ENCODE data around the gene HERC5. TPM values are rescaled to one million over a fixed set of nuclear protein-coding genes. Genes with fewer than 3 reads are reported as not detected.

Gene HERC5
- total RNA-seq, 4 donors from 2014 or later: 0.55 to 1.5 (median 1.1) TPM

DNA sequence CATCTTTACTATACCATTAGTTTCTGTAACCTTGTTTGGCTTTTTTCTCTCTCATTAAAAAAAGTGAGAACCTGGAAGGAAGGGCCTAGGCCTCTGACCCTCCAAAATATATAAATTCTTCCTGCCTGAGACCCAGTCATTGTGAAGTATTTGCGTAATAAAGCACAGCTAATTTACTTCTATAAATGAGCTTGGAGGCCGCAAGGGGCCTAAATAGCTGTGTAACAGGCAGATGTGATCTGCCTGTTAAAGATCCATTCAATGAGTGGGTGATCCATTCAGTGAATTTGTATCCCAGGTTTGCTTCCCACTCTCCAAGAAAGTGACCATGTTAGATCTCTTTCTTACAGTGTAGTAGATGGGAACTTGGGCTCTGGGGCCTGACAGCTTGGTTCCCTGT, 67.3 kb downstream of the HERC5 start:
- intact Hi-C loops (cut with DNase I; ENCODE audit: low total_unique reads): loop anchor here (5.0 to 10.0 kb wide), 4 partner anchors 67 to 1587 kb away; partner anchors contain the start of genes AFF1, HERC5 and HERC6
- peaks cover 0 to 25% of the 10 kb centered on the region in 2 donors for H3K36me3 ChIP-seq
- H3K27me3 ChIP-seq: no peaks in the 10 kb centered on the region
- peaks cover 26 to 35% of the 10 kb centered on the region in 2 donors for H3K4me1 ChIP-seq
- DNase-seq: no peak
- in situ Hi-C loops (cut with MboI; ENCODE audit: low sequenced_read_pairs in 4 of 4): loop anchor here in 1 of 4 donors (25.0 kb wide), 2 partner anchors 487 to 662 kb away; no protein-coding TSS in a partner anchor
- peak overlapping the region; percentile 88 to 98 (median 92) for H3K27ac ChIP-seq
- ATAC-seq: no peak
- H3K9me3 ChIP-seq: no peaks in the 10 kb centered on the region
- no peak for TF ChIP-seq POLR2A (IDR thresholded peaks at IDR 0.05)
- no peak for TF ChIP-seq CTCF (IDR thresholded peaks at IDR 0.05 in 4 of 5, conservative IDR thresholded peaks at IDR 0.05 in 1 of 5)
- H3K4me3 ChIP-seq: peak overlapping the region; percentile 86 to 96 (median 90)

- ATAC-seq (no peak), DNase-seq (no peak)
- intact Hi-C loops (cut with DNase I; ENCODE audit: low total_unique reads): loop anchor here (10.0 kb wide), 1 partner anchor 298 kb away; no protein-coding TSS in a partner anchor
- Histone ChIP-seq H3K27ac (peak overlapping the region in 2 of 4 donors; percentile 38 to 93), H3K27me3 (no peaks in the 10 kb centered on the region), H3K36me3 (peaks cover 0 to 7% of the 10 kb centered on the region in 2 donors), H3K4me3 (no peak overlapping the region), H3K4me1 (peaks cover 26 to 32% of the 10 kb centered on the region in 2 donors), H3K9me3 (no peaks in the 10 kb centered on the region)
- in situ Hi-C loops (cut with MboI; ENCODE audit: low sequenced_read_pairs in 4 of 4): loop anchor here in 1 of 4 donors (25.0 kb wide), 1 partner anchor 511 kb away; no protein-coding TSS in a partner anchor
- no peak for TF ChIP-seq POLR2A (IDR thresholded peaks at IDR 0.05)
- peak in 2 of 5 experiments; percentile 15 to 32 for TF ChIP-seq CTCF (IDR thresholded peaks at IDR 0.05 in 4 of 5, conservative IDR thresholded peaks at IDR 0.05 in 1 of 5)
Measured at GRCh38 chr4:88526221-88526815, 69.4 kb downstream of the HERC5 start.

GRCh38 chr4:88527787-88528186, 70.9 kb downstream of the HERC5 start:
- in situ Hi-C loops (cut with MboI; ENCODE audit: low sequenced_read_pairs in 4 of 4): loop anchor here in 1 of 4 donors (25.0 kb wide), 1 partner anchor 510 kb away; no protein-coding TSS in a partner anchor
- H3K4me1 ChIP-seq: peaks cover 15 to 24% of the 10 kb centered on the region in 2 donors
- ATAC-seq (no peak), DNase-seq (no peak)
- H3K9me3 ChIP-seq: no peaks in the 10 kb centered on the region
- no peak overlapping the region for H3K27ac ChIP-seq
- intact Hi-C loops (cut with DNase I; ENCODE audit: low total_unique reads): loop anchor here (10.0 kb wide), 1 partner anchor 297 kb away; no protein-coding TSS in a partner anchor
- no peak overlapping the region for H3K4me3 ChIP-seq
- TF ChIP-seq CTCF (IDR thresholded peaks at IDR 0.05 in 4 of 5, conservative IDR thresholded peaks at IDR 0.05 in 1 of 5) (no peak), POLR2A (IDR thresholded peaks at IDR 0.05) (no peak)
- no peaks in the 10 kb centered on the region for H3K27me3 ChIP-seq
- no peaks in the 10 kb centered on the region for H3K36me3 ChIP-seq

DNA sequence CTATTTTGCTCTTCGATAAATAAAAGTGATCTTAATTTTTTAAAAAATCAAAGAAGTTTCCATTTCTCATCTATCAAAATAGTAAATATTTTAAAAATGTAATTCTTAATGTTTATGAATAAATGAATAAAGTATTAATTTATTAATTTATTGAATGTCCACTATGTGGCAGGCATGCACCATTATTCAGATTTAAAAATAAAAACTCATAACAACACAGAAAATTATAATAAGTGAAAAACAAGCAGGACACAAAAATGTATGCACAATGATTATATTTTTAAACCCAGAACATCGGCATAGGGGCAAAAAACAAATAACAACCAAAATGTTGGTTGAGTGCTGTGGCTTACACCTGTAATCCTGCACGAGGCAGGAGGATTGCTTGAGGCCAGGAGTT, 71.9 kb downstream of the HERC5 start:
- DNase-seq (no peak), ATAC-seq (no peak)
- Histone ChIP-seq H3K4me1 (peaks cover 15 to 23% of the 10 kb centered on the region in 2 donors), H3K27ac (no peak overlapping the region), H3K36me3 (no peaks in the 10 kb centered on the region), H3K9me3 (no peaks in the 10 kb centered on the region), H3K27me3 (no peaks in the 10 kb centered on the region), H3K4me3 (no peak overlapping the region)
- in situ Hi-C loops (cut with MboI; ENCODE audit: low sequenced_read_pairs in 4 of 4) (loop anchor here in 1 of 4 donors (25.0 kb wide), 1 partner anchor 508 kb away; no protein-coding TSS in a partner anchor), intact Hi-C loops (cut with DNase I; ENCODE audit: low total_unique reads) (loop anchor here (10.0 kb wide), 1 partner anchor 296 kb away; no protein-coding TSS in a partner anchor)
- no peak for TF ChIP-seq POLR2A (IDR thresholded peaks at IDR 0.05)
- no peak for TF ChIP-seq CTCF (IDR thresholded peaks at IDR 0.05 in 4 of 5, conservative IDR thresholded peaks at IDR 0.05 in 1 of 5)

Data from gastrocnemius medialis (tissue), 4 donors.